Endometrial microvascular endothelial cells (primary cell): ENCODE data around the gene LDLRAD4. TPM values are rescaled to one million over a fixed set of nuclear protein-coding genes. Genes with fewer than 3 reads are reported as not detected.
"Not testable (repeated sequence)": the region's sequence is repeated elsewhere in the genome, so short reads cannot be mapped to it uniquely, and the experiment has no call there.

ENCODE experiments used
- in situ Hi-C: cut with HindIII; loops from 2 replicates; pipeline ENCODE4 v1.10.0; 2017; ENCODE audit warnings: low sequenced_read_pairs, low pct_unique_long_range_greater_than_20kb; ENCODE audit errors: inconsistent ontology term
- total RNA-seq: library from RNA; depleted of rRNA; stranded (reverse); fragments of >200 nt; gene quantifications from one replicate; pipeline ENCODE4 v1.2.3, GENCODE V29; 2015; ENCODE audit errors: inconsistent ontology term

LDLRAD4 gene
- total RNA-seq, 1 donor from 2014 or later, result 0.93 TPM

- in situ Hi-C loops, result no loop called here
Measured at GRCh38 chr18:13260197-13260934, 41.8 kb downstream of the LDLRAD4 start.

- in situ Hi-C loops, result no loop called here
Measured at GRCh38 chr18:13260935-13261640, 42.5 kb downstream of the LDLRAD4 start.

DNA sequence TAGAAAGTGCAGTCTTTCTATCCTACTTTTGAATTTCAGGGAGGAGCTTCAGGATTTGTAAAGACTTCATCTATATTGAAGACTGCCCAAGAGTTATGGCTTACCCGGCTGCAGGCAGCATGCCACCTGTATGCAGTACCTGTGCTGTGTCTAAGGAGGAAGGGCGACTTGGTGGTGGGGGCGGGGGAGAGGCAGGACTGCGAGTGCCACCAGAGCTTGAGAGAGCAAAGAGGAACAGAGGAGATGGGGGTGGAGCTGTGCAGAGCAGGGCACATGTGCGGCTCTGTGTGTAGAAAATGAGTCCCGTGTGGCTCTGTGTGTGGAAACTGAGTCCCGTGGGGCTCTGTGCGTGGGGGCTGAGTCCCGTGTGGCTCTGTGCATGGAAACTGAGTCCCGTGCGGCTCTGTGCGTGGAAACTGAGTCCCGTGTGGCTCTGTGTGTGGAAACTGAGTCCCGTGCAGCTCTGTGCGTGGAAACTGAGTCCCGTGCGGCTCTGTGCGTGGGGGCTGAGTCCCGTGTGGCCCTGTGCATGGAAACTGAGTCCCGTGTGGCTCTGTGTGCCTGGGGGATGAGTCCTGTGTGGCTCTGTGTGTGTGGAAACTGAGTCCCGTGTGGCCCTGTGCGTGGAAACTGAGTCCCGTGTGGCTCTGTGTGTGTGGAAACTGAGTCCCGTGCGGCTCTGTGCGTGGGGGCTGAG is 43.2 kb downstream of the LDLRAD4 start:
- in situ Hi-C loops, result no loop called here

DNA sequence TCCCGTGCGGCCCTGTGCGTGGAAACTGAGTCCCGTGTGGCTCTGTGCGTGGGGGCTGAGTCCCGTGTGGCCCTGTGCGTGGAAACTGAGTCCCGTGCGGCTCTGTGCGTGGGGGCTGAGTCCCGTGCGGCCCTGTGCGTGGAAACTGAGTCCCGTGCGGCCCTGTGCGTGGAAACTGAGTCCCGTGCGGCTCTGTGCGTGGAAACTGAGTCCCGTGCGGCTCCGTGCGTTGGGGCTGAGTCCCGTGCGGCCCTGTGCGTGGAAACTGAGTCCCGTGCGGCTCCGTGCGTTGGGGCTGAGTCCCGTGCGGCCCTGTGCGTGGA is 43.8 kb downstream of the LDLRAD4 start:
- in situ Hi-C loops, result not testable (repeated sequence)

DNA sequence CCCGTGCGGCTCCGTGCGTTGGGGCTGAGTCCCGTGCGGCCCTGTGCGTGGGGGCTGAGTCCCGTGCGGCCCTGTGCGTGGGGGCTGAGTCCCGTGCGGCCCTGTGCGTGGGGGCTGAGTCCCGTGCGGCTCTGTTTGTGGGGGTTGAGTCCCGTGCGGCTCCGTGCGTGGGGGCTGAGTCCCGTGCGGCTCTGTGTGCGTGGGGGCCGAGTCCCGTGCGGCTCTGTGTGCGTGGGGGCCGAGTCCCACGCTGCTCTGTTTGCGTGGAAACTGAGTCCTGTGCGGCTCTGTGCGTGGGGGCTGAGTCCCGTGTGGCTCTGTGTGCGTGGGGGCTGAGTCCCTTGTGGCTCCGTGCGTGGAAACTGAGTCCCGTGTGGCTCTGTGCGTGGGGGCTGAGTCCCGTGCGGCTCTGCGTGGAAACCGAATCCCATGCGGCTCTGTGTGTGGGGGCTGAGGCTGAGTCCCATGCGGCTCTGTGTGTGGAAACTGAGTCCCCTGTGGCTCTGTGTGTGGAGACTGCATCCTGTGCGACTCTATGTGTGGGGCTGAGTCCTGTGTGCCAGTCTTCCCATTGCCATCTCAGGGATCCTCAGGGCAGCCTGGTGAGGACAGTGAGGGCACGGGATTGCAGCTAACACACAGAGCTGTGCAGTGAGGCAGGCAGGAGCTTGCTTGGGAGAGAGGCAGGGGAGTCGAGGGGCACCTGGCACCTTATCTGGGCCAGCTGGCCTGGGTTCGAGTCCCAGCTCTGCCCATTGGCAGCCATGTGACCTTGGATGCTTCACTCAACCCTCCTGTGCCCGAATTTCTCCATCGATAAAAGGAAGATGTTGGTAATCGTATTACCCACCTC is 44.5 kb downstream of the LDLRAD4 start:
- in situ Hi-C loops, result no loop called here

- in situ Hi-C loops, result no loop called here
Measured at GRCh38 chr18:13264091-13265007, 45.8 kb downstream of the LDLRAD4 start.

GRCh38 chr18:13265008-13265910 is 46.7 kb downstream of the LDLRAD4 start:
- in situ Hi-C loops, result no loop called here

DNA sequence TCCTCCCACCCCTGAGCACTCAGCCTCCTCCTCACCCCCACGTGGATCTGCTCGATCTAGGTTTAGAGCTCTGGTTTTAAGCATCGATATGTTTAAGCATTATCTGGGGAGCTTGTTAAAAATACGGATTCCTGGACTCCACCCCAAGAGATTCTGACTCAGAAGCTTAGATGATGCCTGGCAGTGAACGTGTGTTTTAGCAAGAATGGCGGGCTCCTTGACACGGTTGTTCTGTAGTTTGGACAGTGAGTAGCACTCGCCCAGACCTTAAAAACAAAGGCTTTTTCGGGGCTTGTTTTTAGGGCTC is 47.3 kb downstream of the LDLRAD4 start:
- in situ Hi-C loops, result no loop called here

DNA sequence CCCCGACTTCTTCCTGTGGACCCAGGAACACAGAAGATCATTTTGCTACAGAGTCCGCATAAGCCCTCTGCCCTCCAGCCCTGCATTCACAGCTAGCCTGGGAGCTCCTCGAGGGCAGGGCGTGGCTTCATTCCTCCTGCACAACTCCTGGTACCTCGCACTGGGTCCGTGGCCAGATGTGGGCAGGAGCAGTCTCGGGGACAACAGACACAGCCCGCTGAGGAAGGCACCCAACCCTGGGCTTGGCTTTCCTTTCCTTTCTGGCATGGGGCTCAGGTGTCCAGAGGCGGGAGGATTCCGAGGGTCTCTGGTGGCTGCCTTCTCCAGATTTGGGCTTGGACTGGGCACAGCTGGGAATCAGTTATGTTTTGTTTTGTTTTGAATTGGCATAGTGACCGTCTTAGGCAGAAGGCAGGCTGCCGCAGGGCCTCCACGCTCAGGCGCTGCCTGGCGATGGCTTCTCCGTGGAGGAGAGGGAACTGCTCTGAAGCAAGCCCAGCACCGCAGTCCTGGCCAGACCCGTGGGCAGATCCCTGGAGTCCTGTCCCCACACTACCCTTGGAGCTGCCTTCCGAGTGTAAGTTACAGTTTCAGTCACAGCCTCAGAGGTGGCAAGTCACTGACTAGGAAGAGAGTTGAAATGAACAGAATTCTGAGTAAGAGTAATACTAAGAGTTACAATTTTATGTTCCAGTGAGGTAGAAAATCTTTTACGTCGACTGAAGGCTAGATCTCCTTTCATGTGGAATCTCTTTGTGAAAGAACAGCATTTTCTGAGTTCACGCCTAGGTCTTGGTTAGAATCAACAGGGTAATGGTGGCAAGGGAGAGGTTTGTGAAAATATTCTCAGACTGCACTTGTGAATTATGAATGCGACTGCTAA is 47.9 kb downstream of the LDLRAD4 start:
- in situ Hi-C loops, result no loop called here

DNA sequence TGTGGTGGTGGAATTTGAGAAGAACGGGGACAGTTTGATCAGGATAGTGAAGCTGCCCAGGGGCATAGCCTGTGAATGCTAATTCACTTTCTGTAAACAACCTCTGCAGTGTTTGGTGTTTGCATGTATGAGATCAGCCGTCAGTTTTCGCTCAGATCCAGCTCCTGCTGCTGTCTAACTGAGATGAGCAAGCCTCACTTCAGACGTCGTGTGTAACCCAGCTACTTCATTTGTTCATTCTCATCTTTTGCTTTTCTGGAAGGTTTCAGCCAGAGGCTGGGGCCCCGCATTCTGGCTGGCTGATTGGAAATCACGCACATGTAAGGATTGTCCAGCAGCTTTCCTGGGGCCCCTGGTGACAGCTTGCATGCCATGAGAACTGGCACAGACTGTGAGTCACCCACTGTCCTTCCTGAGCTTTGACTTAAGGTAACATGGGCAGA is 48.9 kb downstream of the LDLRAD4 start:
- in situ Hi-C loops, result no loop called here

- in situ Hi-C loops, result no loop called here
Measured at GRCh38 chr18:13268158-13269012, 49.8 kb downstream of the LDLRAD4 start.

GRCh38 chr18:13269013-13269280 is 50.4 kb downstream of the LDLRAD4 start:
- in situ Hi-C loops, result no loop called here

DNA sequence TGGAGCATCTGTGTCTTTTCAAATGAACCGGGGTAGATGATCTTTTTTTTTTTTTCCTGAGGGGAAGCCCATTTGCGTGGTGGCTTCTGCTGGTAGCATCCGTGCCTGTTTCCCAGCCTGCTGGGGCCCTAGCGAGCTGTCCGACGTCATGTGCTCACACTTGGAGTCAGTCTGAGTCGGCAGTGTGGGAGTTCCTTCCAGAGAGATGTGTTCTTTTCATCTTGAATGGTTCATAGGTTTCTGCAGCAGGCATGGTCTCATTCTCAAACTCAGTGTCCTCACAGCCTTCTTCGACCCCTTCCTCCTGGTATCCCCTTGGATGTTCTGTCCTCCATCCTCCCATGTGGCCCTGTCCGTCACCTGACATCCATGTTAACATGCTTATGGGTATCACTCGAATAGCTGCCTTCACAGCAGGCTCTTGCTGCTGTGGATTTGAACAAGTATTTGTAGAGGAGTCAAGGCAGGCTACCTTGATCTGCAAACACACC is 51.0 kb downstream of the LDLRAD4 start:
- in situ Hi-C loops, result no loop called here

- in situ Hi-C loops, result no loop called here
Measured at GRCh38 chr18:13270279-13270855, 51.8 kb downstream of the LDLRAD4 start.

GRCh38 chr18:13271302-13271911 is 52.8 kb downstream of the LDLRAD4 start:
- in situ Hi-C loops, result no loop called here
